HEK293 (cell line): ENCODE measurements around the gene RAMP1.

Experiments
- CTCF ChIA-PET: fragments of 350-600 bp; formaldehyde crosslinking; extraction: SDS; loops from one replicate; lab custom pipeline; 2021; ENCODE audit warnings: antibody characterized with exemption; lab: Yijun Ruan, JAX
- POLR2A ChIA-PET: fragments of 300-600 bp; formaldehyde crosslinking; extraction: SDS; loops from one replicate; lab custom pipeline; 2020; ENCODE audit warnings: antibody characterized with exemption, inconsistent platforms; lab: Yijun Ruan, JAX
- H3K27ac ChIP-seq: fragments of 200-500 bp; sonication (Bioruptor generic); 2 replicates; pipeline ENCODE4 v1.5.1; 2014; ENCODE audit warnings: low read depth, low read length, control low read depth, inconsistent platforms; ENCODE audit errors: extremely low read depth
- H3K36me3 ChIP-seq, 2 experiments: fragments of 200-500 bp in 1 of 2; sonication (Bioruptor generic) in 1 of 2; 1 replicate in 1 of 2; 2 replicates in 1 of 2; pipeline ENCODE4 v1.5.1; 2014 to 2017; ENCODE audit warnings: inconsistent platforms in 2 of 2, low read length in 2 of 2; ENCODE audit not compliant: control insufficient read depth in 2 of 2, insufficient read depth in 1 of 2
- H3K4me1 ChIP-seq: fragments of 200-500 bp; sonication (Bioruptor generic); 2 replicates; pipeline ENCODE4 v1.5.1; 2014; ENCODE audit warnings: mild to moderate bottlenecking, low read length, inconsistent platforms; ENCODE audit not compliant: control insufficient read depth, insufficient read depth
- H3K4me3 ChIP-seq: 2 replicates; pipeline ENCODE4 v1.5.1; 2011; ENCODE audit warnings: low read depth, mild to moderate bottlenecking, control low read depth, low read length, moderate library complexity
- H3K9me3 ChIP-seq: fragments of 200-500 bp; sonication (Bioruptor generic); 2 replicates; pipeline ENCODE4 v1.5.1; 2014; ENCODE audit warnings: low read depth, low read length, inconsistent platforms; ENCODE audit not compliant: control insufficient read depth, insufficient read depth
- CTCF ChIP-seq: fragments of 450-650 bp; formaldehyde crosslinking; IDR thresholded peaks from 2 replicates; pipeline ENCODE4 v1.5.1; 2016; ENCODE audit warnings: missing biosample characterization, missing genetic modification characterization
- GLIS1 ChIP-seq: fragments of 450-650 bp; formaldehyde crosslinking; IDR thresholded peaks from 2 replicates; pipeline ENCODE4 v1.5.1; 2016; ENCODE audit warnings: missing biosample characterization, missing genetic modification characterization
- KLF10 ChIP-seq: fragments of 450-650 bp; IDR thresholded peaks from 2 replicates; pipeline ENCODE4 v1.5.1; 2018; ENCODE audit warnings: missing biosample characterization, mild to moderate bottlenecking, missing genetic modification characterization
- KLF9 ChIP-seq: fragments of 450-650 bp; formaldehyde crosslinking; IDR thresholded peaks from 2 replicates; pipeline ENCODE4 v1.5.1; 2016; ENCODE audit warnings: missing biosample characterization, missing genetic modification characterization, low read depth
- PRDM4 ChIP-seq: fragments of 450-650 bp; formaldehyde crosslinking; IDR thresholded peaks from 2 replicates; pipeline ENCODE4 v1.5.1; 2017; ENCODE audit warnings: missing biosample characterization, missing genetic modification characterization
- SP3 ChIP-seq: fragments of 450-650 bp; formaldehyde crosslinking; IDR thresholded peaks from 2 replicates; pipeline ENCODE4 v1.5.1; 2016; ENCODE audit warnings: missing biosample characterization, missing genetic modification characterization
- ZBTB20 ChIP-seq: fragments of 450-650 bp; formaldehyde crosslinking; IDR thresholded peaks from 2 replicates; pipeline ENCODE4 v1.5.1; 2016; ENCODE audit warnings: missing biosample characterization, missing genetic modification characterization
- ZBTB21 ChIP-seq: fragments of 450-650 bp; formaldehyde crosslinking; IDR thresholded peaks from 2 replicates; pipeline ENCODE4 v1.5.1; 2017; ENCODE audit warnings: missing biosample characterization, missing genetic modification characterization
- ZFHX2 ChIP-seq: fragments of 450-650 bp; formaldehyde crosslinking; conservative IDR thresholded peaks from 2 replicates; pipeline ENCODE4 v1.5.1; 2016; ENCODE audit warnings: missing biosample characterization, missing genetic modification characterization
- ZNF112 ChIP-seq: fragments of 450-650 bp; formaldehyde crosslinking; IDR thresholded peaks from 2 replicates; pipeline ENCODE4 v1.5.0; 2017; ENCODE audit warnings: missing biosample characterization, missing genetic modification characterization
- ZNF280D ChIP-seq: fragments of 450-650 bp; formaldehyde crosslinking; IDR thresholded peaks from 2 replicates; pipeline ENCODE4 v1.5.1; 2016; ENCODE audit warnings: missing biosample characterization, missing genetic modification characterization
- ZNF324 ChIP-seq: fragments of 450-650 bp; formaldehyde crosslinking; IDR thresholded peaks from 2 replicates; pipeline ENCODE4 v1.5.1; 2016; ENCODE audit warnings: missing biosample characterization, missing genetic modification characterization
- ZNF366 ChIP-seq: fragments of 450-650 bp; formaldehyde crosslinking; conservative IDR thresholded peaks from 2 replicates; pipeline ENCODE4 v1.5.1; 2016; ENCODE audit warnings: missing biosample characterization, missing genetic modification characterization
- ZNF37A ChIP-seq: fragments of 450-650 bp; IDR thresholded peaks from 2 replicates; pipeline ENCODE4 v1.5.1; 2018; ENCODE audit warnings: missing biosample characterization, missing genetic modification characterization
- ZNF501 ChIP-seq: fragments of 450-650 bp; formaldehyde crosslinking; IDR thresholded peaks from 2 replicates; pipeline ENCODE4 v1.5.1; 2016; ENCODE audit warnings: missing biosample characterization, missing genetic modification characterization
- ZNF510 ChIP-seq: fragments of 450-650 bp; formaldehyde crosslinking; IDR thresholded peaks from 2 replicates; pipeline ENCODE4 v1.5.1; 2018; ENCODE audit warnings: mild to moderate bottlenecking, missing genetic modification characterization, missing biosample characterization; ENCODE audit not compliant: insufficient replicate concordance
- ZNF513 ChIP-seq: fragments of 450-650 bp; IDR thresholded peaks from 2 replicates; pipeline ENCODE4 v1.5.1; 2018; ENCODE audit warnings: missing biosample characterization, missing genetic modification characterization
- ZNF548 ChIP-seq: fragments of 450-650 bp; formaldehyde crosslinking; IDR thresholded peaks from 2 replicates; pipeline ENCODE4 v1.5.1; 2016; ENCODE audit warnings: missing biosample characterization, missing genetic modification characterization
- ZNF561 ChIP-seq: fragments of 450-650 bp; IDR thresholded peaks from 2 replicates; pipeline ENCODE4 v1.5.1; 2018; ENCODE audit warnings: missing biosample characterization, missing genetic modification characterization, borderline replicate concordance
- ZNF610 ChIP-seq: fragments of 450-650 bp; formaldehyde crosslinking; IDR thresholded peaks from 2 replicates; pipeline ENCODE4 v1.5.1; 2016; ENCODE audit warnings: missing biosample characterization, missing genetic modification characterization, borderline replicate concordance
- ZNF623 ChIP-seq: fragments of 450-650 bp; formaldehyde crosslinking; IDR thresholded peaks from 2 replicates; pipeline ENCODE4 v1.5.1; 2016; ENCODE audit warnings: missing biosample characterization, missing genetic modification characterization
- ZNF670 ChIP-seq: fragments of 450-650 bp; formaldehyde crosslinking; IDR thresholded peaks from 2 replicates; pipeline ENCODE4 v1.5.1; 2016; ENCODE audit warnings: missing biosample characterization, missing genetic modification characterization, low read depth
- ZNF701 ChIP-seq: fragments of 450-650 bp; formaldehyde crosslinking; IDR thresholded peaks from 2 replicates; pipeline ENCODE4 v1.5.1; 2016; ENCODE audit warnings: missing biosample characterization, missing genetic modification characterization
- ZNF792 ChIP-seq: fragments of 450-650 bp; formaldehyde crosslinking; IDR thresholded peaks from 2 replicates; pipeline ENCODE4 v1.5.1; 2016; ENCODE audit warnings: missing biosample characterization, missing genetic modification characterization
- ZSCAN18 ChIP-seq: fragments of 450-650 bp; formaldehyde crosslinking; IDR thresholded peaks from 2 replicates; pipeline ENCODE4 v1.5.1; 2016; ENCODE audit warnings: missing biosample characterization, missing genetic modification characterization

RAMP1 gene

GRCh38 chr2:237872178-237872887 is 12.9 kb downstream of the RAMP1 start:
- H3K4me1 ChIP-seq, result no peaks in the 10 kb centered on the region
- CTCF ChIA-PET, result interaction anchor here (0.6 kb wide), 2 partner anchors 37 to 63 kb away, joined by 3 to 4 read pairs; no protein-coding TSS in a partner anchor
- H3K9me3 ChIP-seq, result no peaks in the 10 kb centered on the region
- TF ChIP-seq ZNF37A (tag by site-specific recombination), result no peak
- TF ChIP-seq KLF9 (tag by site-specific recombination), result no peak
- no peak for TF ChIP-seq ZNF623 (tag by site-specific recombination)
- TF ChIP-seq ZNF561 (tag by site-specific recombination), result no peak
- TF ChIP-seq KLF10 (tag by site-specific recombination), result no peak
- TF ChIP-seq ZSCAN18 (tag by site-specific recombination), result no peak
- no peak for TF ChIP-seq ZNF610 (tag by site-specific recombination)
- no peak overlapping the region for H3K4me3 ChIP-seq
- no peak overlapping the region for H3K27ac ChIP-seq
- H3K36me3 ChIP-seq, result no peaks in the 10 kb centered on the region
- POLR2A ChIA-PET, result no interaction called here

- TF ChIP-seq ZNF510 (tag by site-specific recombination) (no peak), SP3 (no peak), ZNF670 (tag by site-specific recombination) (no peak), GLIS1 (no peak), ZNF112 (tag by site-specific recombination) (no peak), ZBTB21 (tag by site-specific recombination) (no peak), ZFHX2 (tag by site-specific recombination) (no peak), ZNF548 (tag by site-specific recombination) (no peak), ZNF513 (tag by site-specific recombination) (no peak), ZNF501 (no peak), ZNF324 (no peak), CTCF (tag by site-specific recombination) (no peak), ZNF280D (tag by site-specific recombination) (no peak), ZBTB20 (tag by site-specific recombination) (no peak), ZNF366 (no peak), PRDM4 (tag by site-specific recombination) (no peak), ZNF792 (no peak), ZNF701 (tag by site-specific recombination) (no peak)
- CTCF ChIA-PET, result interaction anchor here (0.6 kb wide), 1 partner anchor 38 kb away, joined by 3 read pairs; no protein-coding TSS in a partner anchor
- no peak overlapping the region for H3K4me3 ChIP-seq
- no peak overlapping the region for H3K27ac ChIP-seq
- no peaks in the 10 kb centered on the region for H3K4me1 ChIP-seq
- POLR2A ChIA-PET, result no interaction called here
- H3K36me3 ChIP-seq, result no peaks in the 10 kb centered on the region
- no peaks in the 10 kb centered on the region for H3K9me3 ChIP-seq
These were observed 14.0 kb downstream of the RAMP1 start for GRCh38 chr2:237873421-237873831.
